HL-60/S4 treated with phorbol 12-myristate 13-acetate at 8.2 ng/mL for 4 days and 3 days (cell line): ENCODE measurements around the gene MAPK1.
"Not testable (repeated sequence)": the region's sequence is repeated elsewhere in the genome, so short reads cannot be mapped to it uniquely, and the experiment has no call there.

Experiments
- in situ Hi-C: fragments of 300-500 bp; cut with MboI; formaldehyde crosslinking; loops from 2 replicates; pipeline ENCODE4 v1.15.0; 2022; ENCODE audit warnings: low sequenced_read_pairs

The MAPK1 gene

GRCh38 chr22:21793716-21794115 lies 73.7 kb downstream of the MAPK1 start:
- in situ Hi-C loops = not testable (repeated sequence)

DNA sequence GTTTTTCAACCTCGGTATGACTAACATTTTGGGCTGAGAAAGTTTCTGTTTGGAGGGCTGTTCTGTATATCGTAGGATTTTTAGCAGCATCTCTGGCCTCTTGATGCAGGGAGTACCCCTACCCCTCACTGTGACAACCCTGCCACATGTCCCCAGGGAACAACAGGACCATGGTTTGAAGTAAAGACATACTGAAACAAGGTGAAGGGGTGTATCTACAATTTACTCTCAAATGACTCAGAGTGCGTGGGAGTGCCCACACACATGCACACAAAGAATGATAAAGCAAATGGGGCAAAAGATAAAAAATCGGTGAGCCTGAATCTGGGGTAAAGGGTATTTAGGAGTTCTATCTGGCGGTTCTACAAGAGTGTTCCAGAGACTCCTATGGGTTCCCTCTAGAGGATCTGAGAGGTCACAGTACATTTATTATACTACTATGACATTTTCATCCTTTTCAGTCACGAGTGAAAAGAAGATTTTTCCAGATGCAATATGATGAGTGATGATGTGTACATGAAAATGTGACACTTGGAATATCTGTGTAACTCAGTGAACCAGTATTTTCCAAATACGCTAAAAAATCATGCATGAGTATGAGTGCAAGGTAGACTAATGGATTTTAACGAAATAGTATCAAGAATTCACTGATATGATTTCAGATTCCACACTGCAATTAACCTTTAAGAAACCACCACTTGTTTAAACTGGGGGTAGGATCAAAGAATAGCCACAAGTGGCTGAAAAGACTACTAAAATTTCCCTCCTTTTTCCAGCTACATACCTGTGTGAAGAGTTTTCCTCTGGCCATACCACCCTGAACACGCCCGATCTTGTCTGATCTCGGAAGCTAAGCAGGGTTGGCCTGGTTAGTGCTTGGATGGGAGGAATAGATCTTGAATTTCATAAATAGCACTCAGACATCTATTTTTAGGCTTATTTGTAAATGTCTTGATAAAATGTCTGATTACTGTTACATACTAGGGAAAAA lies 75.5 kb downstream of the MAPK1 start:
- in situ Hi-C loops = no loop called here

- in situ Hi-C loops = not testable (repeated sequence)
Observed at GRCh38 chr22:21790849-21791610, 76.4 kb downstream of the MAPK1 start.

GRCh38 chr22:21790359-21790758 lies 77.1 kb downstream of the MAPK1 start:
- in situ Hi-C loops = no loop called here

GRCh38 chr22:21787565-21787964 lies 79.9 kb downstream of the MAPK1 start:
- in situ Hi-C loops = not testable (repeated sequence)

- in situ Hi-C loops = no loop called here
Observed at GRCh38 chr22:21780259-21780658, 87.2 kb downstream of the MAPK1 start.

DNA sequence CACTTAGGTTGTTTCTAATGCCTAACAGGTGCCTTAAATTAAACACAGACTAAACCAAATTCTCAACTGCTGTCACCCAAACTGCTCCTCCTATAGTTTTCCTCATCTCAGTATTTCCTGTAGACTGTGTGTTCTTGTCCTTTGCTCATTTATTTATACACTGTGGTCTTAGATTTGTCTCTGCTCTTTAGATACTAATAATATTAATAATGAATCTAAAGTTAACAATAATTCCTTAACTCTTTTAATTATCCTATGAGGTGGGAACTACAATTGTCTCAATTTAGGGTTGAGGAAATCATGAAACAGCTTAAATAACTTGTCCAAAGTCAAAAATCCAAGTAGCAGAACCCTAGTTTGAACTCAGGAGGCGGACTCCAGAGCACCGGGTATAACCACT lies 88.0 kb downstream of the MAPK1 start:
- in situ Hi-C loops = no loop called here

DNA sequence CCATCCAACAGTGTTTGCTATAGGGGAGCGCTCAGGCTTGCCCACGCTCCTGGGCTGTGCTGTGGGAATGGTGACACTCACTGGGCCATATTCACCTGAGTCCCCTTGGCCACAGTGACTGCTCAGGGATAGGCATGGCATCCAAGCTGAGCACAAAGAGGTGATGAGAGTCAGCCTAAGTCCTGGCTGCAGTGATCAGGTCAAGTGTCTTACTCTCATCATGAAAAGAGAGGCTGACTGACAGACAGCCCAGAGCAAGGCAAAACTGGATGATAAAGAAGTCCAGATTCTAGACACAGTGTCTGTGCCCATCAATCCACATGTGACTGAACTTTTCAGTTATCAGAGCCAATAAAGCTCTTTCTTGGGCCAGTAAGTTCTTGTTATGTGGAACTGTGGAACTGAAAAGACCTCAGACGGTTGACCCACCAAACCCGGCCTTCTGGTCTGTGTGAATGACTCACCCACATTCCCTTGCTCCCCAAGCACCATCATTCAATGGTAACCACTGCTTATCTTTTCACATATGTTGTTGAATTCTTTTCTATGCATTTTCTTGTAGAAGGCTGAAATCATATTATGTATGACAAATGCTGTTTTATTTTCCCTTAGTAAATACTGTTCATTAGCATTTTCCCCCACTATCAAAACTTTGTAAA lies 88.6 kb downstream of the MAPK1 start:
- in situ Hi-C loops = no loop called here

DNA sequence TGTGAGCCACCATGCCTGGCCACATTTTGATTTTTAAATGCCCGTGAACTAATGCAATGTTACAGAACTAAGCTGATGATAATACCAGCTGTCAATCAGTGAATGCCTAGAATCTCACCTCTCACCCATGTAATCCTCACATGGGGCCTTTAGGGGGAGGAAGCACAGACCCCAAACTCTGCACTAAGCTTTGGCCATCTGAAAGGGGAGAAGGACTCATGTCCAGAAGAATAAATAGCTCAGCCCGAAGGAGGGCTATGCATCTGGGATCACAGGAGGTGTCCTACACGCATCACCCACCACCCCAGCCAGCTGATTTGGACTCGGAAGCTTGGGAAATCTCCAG lies 95.8 kb downstream of the MAPK1 start:
- in situ Hi-C loops = no loop called here

- in situ Hi-C loops = no loop called here
Observed at GRCh38 chr22:21768435-21768834, 99.0 kb downstream of the MAPK1 start.

GRCh38 chr22:21766691-21767462 lies 100.6 kb downstream of the MAPK1 start:
- in situ Hi-C loops = no loop called here

GRCh38 chr22:21765909-21766529 lies 101.4 kb downstream of the MAPK1 start:
- in situ Hi-C loops = no loop called here

DNA sequence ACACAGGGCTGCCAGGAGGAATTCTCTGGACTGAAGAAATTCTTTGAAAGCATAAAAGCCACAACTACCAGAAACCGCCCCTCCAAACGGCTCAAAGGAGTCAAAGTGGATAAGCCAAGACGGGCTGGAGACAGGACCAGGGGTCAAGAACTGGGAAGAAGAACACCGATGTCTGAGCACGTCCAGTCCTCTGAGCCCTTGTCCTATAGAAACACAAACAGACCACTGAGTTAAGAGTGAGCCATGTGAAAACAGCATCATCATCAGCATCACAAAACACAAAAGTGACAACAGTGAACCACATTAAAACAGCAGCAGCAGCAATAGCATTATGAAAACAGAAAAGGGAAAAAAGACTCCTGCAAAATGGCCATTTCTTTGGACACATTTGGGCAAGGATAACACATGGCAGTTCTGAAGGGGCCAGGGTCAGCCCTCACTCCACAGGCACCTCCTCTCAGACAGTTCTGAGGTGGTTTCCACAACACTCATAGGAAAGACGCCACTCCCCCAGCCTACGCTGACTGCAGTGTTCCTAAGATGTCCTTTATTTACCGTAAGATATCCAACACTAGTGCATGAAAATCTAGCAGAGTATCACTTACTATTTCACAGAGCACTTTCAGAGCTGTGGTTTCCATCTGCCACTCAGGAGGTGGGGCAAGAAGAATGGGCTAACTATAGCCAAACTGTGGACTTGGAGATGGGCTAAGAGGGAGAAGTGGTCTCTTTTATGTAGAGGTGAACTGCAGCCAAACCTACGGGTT lies 103.2 kb downstream of the MAPK1 start:
- in situ Hi-C loops = no loop called here

GRCh38 chr22:21762712-21763581 lies 104.5 kb downstream of the MAPK1 start:
- in situ Hi-C loops = no loop called here

DNA sequence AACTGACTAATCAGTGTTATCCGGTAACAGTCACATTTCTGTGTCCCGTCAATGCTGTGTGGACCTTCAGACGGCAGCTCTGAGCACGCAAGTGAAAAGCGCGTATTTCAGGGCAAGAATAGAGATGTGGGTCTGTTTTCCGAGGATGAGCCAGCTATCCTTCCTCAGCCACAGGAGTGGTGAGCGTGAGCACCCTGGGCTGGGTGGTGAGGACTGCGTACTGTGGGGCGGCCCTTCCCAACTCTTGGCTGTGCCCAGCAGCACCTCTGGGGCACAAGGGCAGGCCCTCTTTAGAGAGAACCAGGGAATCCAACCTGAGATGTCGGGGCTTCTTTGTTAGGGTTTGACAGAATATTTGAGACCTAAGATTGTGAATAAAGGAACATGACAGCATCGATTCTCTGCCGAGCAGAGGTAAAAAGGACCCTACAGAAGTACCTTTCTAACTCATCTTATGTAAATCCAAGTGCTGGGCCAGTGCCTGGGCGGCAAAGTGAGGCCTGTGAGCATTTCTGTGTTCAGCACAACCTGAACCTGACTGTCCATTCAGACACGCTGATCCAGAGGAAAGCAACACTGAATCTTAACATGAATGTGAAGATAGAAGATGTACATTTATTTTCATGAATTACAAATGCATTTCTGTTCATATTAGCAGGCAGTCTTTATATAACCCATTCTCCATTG lies 105.3 kb downstream of the MAPK1 start:
- in situ Hi-C loops = no loop called here

- in situ Hi-C loops = no loop called here
Observed at GRCh38 chr22:21761086-21761485, 106.4 kb downstream of the MAPK1 start.

DNA sequence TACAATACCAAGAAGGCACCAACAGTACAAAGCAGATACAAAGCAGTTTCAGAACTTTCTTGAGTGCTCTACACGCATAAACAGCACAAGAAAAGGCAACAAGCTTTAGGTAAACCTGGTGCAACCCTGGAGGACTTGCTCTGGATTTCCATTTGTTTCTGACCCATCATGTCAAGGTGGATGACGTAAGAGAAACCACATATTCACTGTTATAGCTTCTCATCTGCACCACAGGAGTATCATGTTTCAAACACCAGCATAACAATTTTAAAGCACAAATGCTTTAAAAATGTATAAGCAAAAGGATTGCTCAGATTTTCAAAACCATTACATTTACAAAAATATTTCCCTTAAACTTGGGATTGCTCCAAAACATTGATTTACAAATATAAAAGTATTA lies 106.8 kb downstream of the MAPK1 start:
- in situ Hi-C loops = no loop called here
